ENCODE measurements around the gene KIFBP. TPM values are rescaled to one million over a fixed set of nuclear protein-coding genes. Genes with fewer than 3 reads are reported as not detected.
"Not testable (repeated sequence)": the region's sequence is repeated elsewhere in the genome, so short reads cannot be mapped to it uniquely, and the experiment has no call there.

Gene KIFBP
- total RNA-seq, 3 donors from 2014 or later (not counting 1 experiment from before 2014, with no cell fraction given), result 3.5 to 4.4 (median 4.0) TPM

- no peaks in the 10 kb centered on the region for H3K9me3 ChIP-seq (ENCODE audit: control insufficient read depth, insufficient read depth, low read length)
- H3K4me1 ChIP-seq (ENCODE audit: control insufficient read depth, insufficient read depth, low read length), result no peaks in the 10 kb centered on the region
- H3K27me3 ChIP-seq (ENCODE audit: control insufficient read depth, insufficient read depth, low read length), result no peaks in the 10 kb centered on the region
- H3K4me3 Mint-ChIP-seq, result no peak overlapping the region
- no peaks in the 10 kb centered on the region for H3K9me3 Mint-ChIP-seq
- H3K27me3 Mint-ChIP-seq (ENCODE audit: low read depth in 2 of 2), result no peaks in the 10 kb centered on the region
- H3K27ac ChIP-seq (ENCODE audit: low read length), result no peak overlapping the region
- H3K27ac Mint-ChIP-seq, result no peak overlapping the region
- peaks cover 14 to 15% of the 10 kb centered on the region in 2 donors for H3K4me1 Mint-ChIP-seq
- WGBS (ENCODE audit: insufficient coverage), result 86% methylated on average over 1 of the region's 2 CpGs
- DNase-seq (no peak), ATAC-seq (no peak)
- intact Hi-C loops (cut with micrococcal nuclease), result no loop called here
- H3K36me3 Mint-ChIP-seq, result peaks cover 10% of the 10 kb centered on the region
- peaks cover 16% of the 10 kb centered on the region for H3K36me3 ChIP-seq (ENCODE audit: control insufficient read depth, insufficient read depth, low read length)
- no peak for TF ChIP-seq CTCF (IDR thresholded peaks at IDR 0.05)
- H3K4me3 ChIP-seq (ENCODE audit: low read length), result no peak overlapping the region
Observed at GRCh38 chr10:69009360-69009759, 20.8 kb downstream of the KIFBP start.

DNA sequence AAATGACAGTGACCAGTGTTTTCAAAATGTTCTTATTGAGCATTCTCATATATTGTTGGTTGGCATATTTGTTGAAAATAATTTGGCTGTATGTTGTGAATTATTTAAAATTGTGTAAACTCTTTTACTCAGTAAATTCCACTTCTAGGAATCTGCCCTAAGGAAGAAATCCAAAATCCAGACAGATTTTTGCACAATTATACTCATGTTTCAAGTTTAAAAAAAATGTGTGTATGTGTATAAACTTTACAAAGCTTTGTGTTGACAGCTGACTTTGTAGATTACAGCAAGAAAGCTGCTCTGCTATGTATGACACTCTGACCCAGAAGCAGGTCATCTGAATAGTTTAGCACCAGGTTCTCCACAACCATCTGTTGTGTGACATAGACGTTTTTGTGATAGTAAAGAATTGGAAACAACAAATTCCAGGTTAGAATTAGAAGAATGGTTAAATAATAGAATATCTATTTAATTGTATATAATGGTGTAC is 21.6 kb downstream of the KIFBP start:
- H3K27ac Mint-ChIP-seq, result no peak overlapping the region
- 67% methylated on average over 1 of the region's 1 CpG for WGBS (ENCODE audit: insufficient coverage)
- intact Hi-C loops (cut with micrococcal nuclease), result no loop called here
- Histone ChIP-seq H3K4me3 (ENCODE audit: low read length) (no peak overlapping the region), H3K9me3 (ENCODE audit: control insufficient read depth, insufficient read depth, low read length) (no peaks in the 10 kb centered on the region), H3K27me3 (ENCODE audit: control insufficient read depth, insufficient read depth, low read length) (no peaks in the 10 kb centered on the region), H3K36me3 (ENCODE audit: control insufficient read depth, insufficient read depth, low read length) (peaks cover 18% of the 10 kb centered on the region), H3K4me1 (ENCODE audit: control insufficient read depth, insufficient read depth, low read length) (no peaks in the 10 kb centered on the region), H3K27ac (ENCODE audit: low read length) (no peak overlapping the region)
- ATAC-seq (no peak), DNase-seq (no peak)
- no peaks in the 10 kb centered on the region for H3K9me3 Mint-ChIP-seq
- H3K27me3 Mint-ChIP-seq (ENCODE audit: low read depth in 2 of 2), result no peaks in the 10 kb centered on the region
- peaks cover 10% of the 10 kb centered on the region for H3K36me3 Mint-ChIP-seq
- no peak overlapping the region for H3K4me3 Mint-ChIP-seq
- peaks cover 7 to 9% of the 10 kb centered on the region in 2 donors for H3K4me1 Mint-ChIP-seq
- TF ChIP-seq CTCF (IDR thresholded peaks at IDR 0.05), result no peak

GRCh38 chr10:69012778-69013177 is 24.2 kb downstream of the KIFBP start:
- peak overlapping the region in 1 of 2 donors; percentile 67 for H3K27ac Mint-ChIP-seq
- not testable (repeated sequence) for H3K4me3 Mint-ChIP-seq; H3K27ac ChIP-seq (ENCODE audit: low read length)

DNA sequence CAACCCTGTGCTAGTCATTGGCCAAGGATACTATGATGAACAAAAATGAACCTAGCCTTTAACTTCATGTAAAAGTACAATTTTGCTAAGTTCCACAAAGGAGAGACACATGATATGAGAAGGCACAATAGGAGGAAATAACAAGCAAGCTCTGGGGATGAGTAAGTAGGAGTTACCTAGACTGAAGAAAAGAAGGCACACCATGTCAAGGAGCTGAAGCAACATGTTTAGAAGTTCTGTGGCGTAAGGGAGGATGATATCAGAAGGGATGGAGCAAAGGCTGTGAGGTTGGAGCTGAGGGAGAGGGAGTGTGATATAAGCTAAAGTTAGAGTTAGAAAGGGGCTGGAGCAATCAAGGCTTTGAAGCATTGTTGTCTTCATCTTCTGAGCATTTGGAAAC is 25.6 kb downstream of the KIFBP start:
- Histone ChIP-seq H3K27ac (ENCODE audit: low read length) (no peak overlapping the region), H3K9me3 (ENCODE audit: control insufficient read depth, insufficient read depth, low read length) (no peaks in the 10 kb centered on the region), H3K36me3 (ENCODE audit: control insufficient read depth, insufficient read depth, low read length) (peaks cover 28% of the 10 kb centered on the region), H3K4me3 (ENCODE audit: low read length) (no peak overlapping the region), H3K4me1 (ENCODE audit: control insufficient read depth, insufficient read depth, low read length) (no peaks in the 10 kb centered on the region), H3K27me3 (ENCODE audit: control insufficient read depth, insufficient read depth, low read length) (no peaks in the 10 kb centered on the region)
- Mint-ChIP-seq H3K36me3 (peaks cover 10% of the 10 kb centered on the region), H3K9me3 (no peaks in the 10 kb centered on the region), H3K4me1 (peaks cover 7 to 9% of the 10 kb centered on the region in 2 donors), H3K4me3 (no peak overlapping the region), H3K27me3 (ENCODE audit: low read depth in 2 of 2) (no peaks in the 10 kb centered on the region), H3K27ac (no peak overlapping the region)
- ATAC-seq (no peak), DNase-seq (no peak)
- intact Hi-C loops (cut with micrococcal nuclease), result no loop called here
- TF ChIP-seq CTCF (IDR thresholded peaks at IDR 0.05), result no peak
- 96% methylated on average over 1 of the region's 1 CpG for WGBS (ENCODE audit: insufficient coverage)

More at GRCh38 chr10:69012778-69013177, 24.2 kb downstream of the KIFBP start:
- intact Hi-C loops (cut with micrococcal nuclease); H3K4me1 ChIP-seq (ENCODE audit: control insufficient read depth, insufficient read depth, low read length); H3K27me3 Mint-ChIP-seq (ENCODE audit: low read depth in 2 of 2); H3K9me3 Mint-ChIP-seq; H3K27me3 ChIP-seq (ENCODE audit: control insufficient read depth, insufficient read depth, low read length); H3K4me1 Mint-ChIP-seq; H3K9me3 ChIP-seq (ENCODE audit: control insufficient read depth, insufficient read depth, low read length); DNase-seq; H3K4me3 ChIP-seq (ENCODE audit: low read length): not testable (repeated sequence)
- H3K36me3 ChIP-seq (ENCODE audit: control insufficient read depth, insufficient read depth, low read length), result peaks cover 28% of the 10 kb centered on the region
- peaks cover 10% of the 10 kb centered on the region for H3K36me3 Mint-ChIP-seq
- ATAC-seq, result peak in 1 of 3 donors; percentile 37
- WGBS (ENCODE audit: insufficient coverage), result 88% methylated on average over 2 of the region's 2 CpGs
